Mesothelial cell of epicardium (in vitro differentiated cells): Measurements from ENCODE around the gene YTHDF1. TPM values are rescaled to one million over a fixed set of nuclear protein-coding genes. Genes with fewer than 3 reads are reported as not detected.

ENCODE experiments used
- DNase-seq, 2 experiments: peaks; one replicate each; pipeline ENCODE4 v3.0.0; 2021; ENCODE audit warnings: low spot score in 2 of 2; ENCODE audit not compliant: unreplicated experiment in 2 of 2
- H3K27ac Mint-ChIP-seq: 2 replicates; pipeline ENCODE4 v1.8.0; 2021; ENCODE audit warnings: mixed read lengths
- H3K27me3 Mint-ChIP-seq: 2 replicates; pipeline ENCODE4 v1.8.0; 2021; ENCODE audit warnings: low read depth, mixed read lengths
- H3K36me3 Mint-ChIP-seq: 2 replicates; pipeline ENCODE4 v1.8.0; 2021; ENCODE audit warnings: mixed read lengths
- H3K4me1 Mint-ChIP-seq: 2 replicates; pipeline ENCODE4 v1.8.0; 2021; ENCODE audit warnings: mixed read lengths
- H3K4me3 Mint-ChIP-seq: 2 replicates; pipeline ENCODE4 v1.8.0; 2021; ENCODE audit warnings: mild to moderate bottlenecking, moderate library complexity, mixed read lengths
- H3K9me3 Mint-ChIP-seq: 2 replicates; pipeline ENCODE4 v1.8.0; 2021; ENCODE audit warnings: mixed read lengths
- CTCF ChIP-seq: fragments of 200-600 bp; sonication (generic); IDR thresholded peaks from one replicate; pipeline ENCODE4 v1.5.0; 2021; ENCODE audit warnings: antibody characterized with exemption; ENCODE audit not compliant: unreplicated experiment
- total RNA-seq: library from RNA; stranded (reverse); gene quantifications from 3 replicates; pipeline ENCODE4 v1.2.1, GENCODE V29; 2021

YTHDF1 gene
- total RNA-seq, 1 donor from 2014 or later = 49.3 TPM

GRCh38 chr20:63246490-63247288 lies 30.8 kb upstream of the YTHDF1 start:
- DNase-seq = no peak
- Mint-ChIP-seq H3K4me3 (no peak overlapping the region), H3K9me3 (no peaks in the 10 kb centered on the region), H3K4me1 (no peaks in the 10 kb centered on the region), H3K27me3 (peaks cover 12% of the 10 kb centered on the region), H3K27ac (no peak overlapping the region), H3K36me3 (no peaks in the 10 kb centered on the region)
- no peak for TF ChIP-seq CTCF

GRCh38 chr20:63244468-63244867 lies 28.5 kb upstream of the YTHDF1 start:
- no peak for TF ChIP-seq CTCF
- Mint-ChIP-seq H3K27ac (no peak overlapping the region), H3K4me1 (no peaks in the 10 kb centered on the region), H3K27me3 (peaks cover 4% of the 10 kb centered on the region), H3K4me3 (no peak overlapping the region), H3K9me3 (no peaks in the 10 kb centered on the region), H3K36me3 (no peaks in the 10 kb centered on the region)
- no peak for DNase-seq

GRCh38 chr20:63243604-63244247 lies 27.8 kb upstream of the YTHDF1 start:
- no peak for TF ChIP-seq CTCF

GRCh38 chr20:63242736-63243135 lies 26.8 kb upstream of the YTHDF1 start:
- no peak for DNase-seq
- no peaks in the 10 kb centered on the region for H3K27me3 Mint-ChIP-seq
- no peaks in the 10 kb centered on the region for H3K4me1 Mint-ChIP-seq
- TF ChIP-seq CTCF = no peak
- no peak overlapping the region for H3K4me3 Mint-ChIP-seq
- no peaks in the 10 kb centered on the region for H3K9me3 Mint-ChIP-seq
- H3K36me3 Mint-ChIP-seq = no peaks in the 10 kb centered on the region
- H3K27ac Mint-ChIP-seq = no peak overlapping the region

More at GRCh38 chr20:63243604-63244247, 27.8 kb upstream of the YTHDF1 start:
- Mint-ChIP-seq H3K36me3 (no peaks in the 10 kb centered on the region), H3K9me3 (no peaks in the 10 kb centered on the region), H3K27me3 (peaks cover 4% of the 10 kb centered on the region), H3K4me1 (no peaks in the 10 kb centered on the region), H3K4me3 (no peak overlapping the region), H3K27ac (no peak overlapping the region)
- no peak for DNase-seq

GRCh38 chr20:63241272-63241671 lies 25.3 kb upstream of the YTHDF1 start:
- Mint-ChIP-seq H3K4me1 (no peaks in the 10 kb centered on the region), H3K36me3 (no peaks in the 10 kb centered on the region), H3K4me3 (no peak overlapping the region), H3K9me3 (no peaks in the 10 kb centered on the region), H3K27ac (no peak overlapping the region), H3K27me3 (no peaks in the 10 kb centered on the region)
- no peak for DNase-seq
- TF ChIP-seq CTCF = no peak
